Skeletal muscle tissue (tissue), 4 donors: Measurements from ENCODE around the gene CBFB. TPM values are rescaled to one million over a fixed set of nuclear protein-coding genes. Genes with fewer than 3 reads are reported as not detected.
"Not testable (repeated sequence)": the region's sequence is repeated elsewhere in the genome, so short reads cannot be mapped to it uniquely, and the experiment has no call there.

ENCODE experiments used
- H3K27ac ChIP-seq: one replicate; pipeline ENCODE4 v1.7.0; 2013; ENCODE audit warnings: mild to moderate bottlenecking, low read depth, low read length, inconsistent platforms
- H3K27me3 ChIP-seq, 3 donors: one replicate each; pipeline ENCODE4 v1.7.0; 2013; ENCODE audit warnings: low read length in 3 of 3; ENCODE audit not compliant: control insufficient read depth in 3 of 3, insufficient read depth in 3 of 3
- H3K36me3 ChIP-seq, 3 donors: one replicate each; pipeline ENCODE4 v1.7.0; 2013; ENCODE audit warnings: low read length in 3 of 3; ENCODE audit not compliant: control insufficient read depth in 3 of 3, insufficient read depth in 3 of 3
- H3K4me1 ChIP-seq, 3 donors: one replicate each; pipeline ENCODE4 v1.7.0; 2013; ENCODE audit warnings: low read length in 3 of 3, mild to moderate bottlenecking in 3 of 3; ENCODE audit not compliant: control insufficient read depth in 3 of 3, insufficient read depth in 3 of 3
- H3K4me3 ChIP-seq, 3 donors: one replicate each; pipeline ENCODE4 v1.7.0; 2013; ENCODE audit warnings: low read length in 3 of 3
- H3K9ac ChIP-seq, 3 donors: one replicate each; pipeline ENCODE4 v1.7.0; 2013; ENCODE audit warnings: low read length in 3 of 3, mild to moderate bottlenecking in 3 of 3, moderate library complexity in 2 of 3, low read depth in 1 of 3
- H3K9me3 ChIP-seq, 3 donors: one replicate each; pipeline ENCODE4 v1.7.0; 2013; ENCODE audit warnings: low read length in 3 of 3; ENCODE audit not compliant: control insufficient read depth in 3 of 3
- total RNA-seq: library from RNA; depleted of rRNA; stranded (reverse); fragments of >200 nt; gene quantifications from one replicate; pipeline ENCODE4 v1.2.3, GENCODE V29; 2014
- donor health status: Osteomylitis.

The CBFB gene
- total RNA-seq, 1 donor from 2014 or later: 33.9 TPM

GRCh38 chr16:67036323-67036741, 7.4 kb downstream of the CBFB start:
- H3K36me3 ChIP-seq: peaks cover 0 to 2% (median 2%) of the 10 kb centered on the region in 3 donors
- no peaks in the 10 kb centered on the region for H3K27me3 ChIP-seq
- no peak overlapping the region for H3K4me3 ChIP-seq
- H3K4me1 ChIP-seq: peaks cover 5 to 11% (median 5%) of the 10 kb centered on the region in 3 donors
- no peaks in the 10 kb centered on the region for H3K9me3 ChIP-seq
- H3K9ac ChIP-seq: no peak overlapping the region
- H3K27ac ChIP-seq: no peak overlapping the region

- H3K4me3 ChIP-seq: no peak overlapping the region
- H3K27me3 ChIP-seq: no peaks in the 10 kb centered on the region
- no peak overlapping the region for H3K27ac ChIP-seq
- H3K36me3 ChIP-seq: peaks cover 0 to 2% (median 0%) of the 10 kb centered on the region in 3 donors
- no peaks in the 10 kb centered on the region for H3K9me3 ChIP-seq
- H3K4me1 ChIP-seq: peaks cover 2 to 4% (median 3%) of the 10 kb centered on the region in 3 donors
- H3K9ac ChIP-seq: no peak overlapping the region
Observed at GRCh38 chr16:67039260-67040020, 10.5 kb downstream of the CBFB start.

- no peak overlapping the region for H3K4me3 ChIP-seq
Observed at GRCh38 chr16:67040166-67040565, 11.2 kb downstream of the CBFB start.

GRCh38 chr16:67040906-67041305, 12.0 kb downstream of the CBFB start:
- Histone ChIP-seq H3K36me3 (peaks cover 0 to 2% (median 0%) of the 10 kb centered on the region in 3 donors), H3K9ac (no peak overlapping the region)

More at GRCh38 chr16:67040166-67040565, 11.2 kb downstream of the CBFB start:
- Histone ChIP-seq H3K9me3 (no peaks in the 10 kb centered on the region), H3K27me3 (no peaks in the 10 kb centered on the region), H3K36me3 (peaks cover 0 to 2% (median 0%) of the 10 kb centered on the region in 3 donors), H3K9ac (no peak overlapping the region), H3K27ac (no peak overlapping the region), H3K4me1 (no peaks in the 10 kb centered on the region)

GRCh38 chr16:67041520-67041919, 12.6 kb downstream of the CBFB start:
- not testable (repeated sequence) for H3K4me1 ChIP-seq, H3K9me3 ChIP-seq, H3K27me3 ChIP-seq, H3K4me3 ChIP-seq, H3K36me3 ChIP-seq, H3K27ac ChIP-seq, H3K9ac ChIP-seq

More at GRCh38 chr16:67040906-67041305, 12.0 kb downstream of the CBFB start:
- Histone ChIP-seq H3K27ac (no peak overlapping the region), H3K4me1 (no peaks in the 10 kb centered on the region), H3K9me3 (no peaks in the 10 kb centered on the region), H3K4me3 (no peak overlapping the region), H3K27me3 (no peaks in the 10 kb centered on the region)

- Histone ChIP-seq H3K27me3 (no peaks in the 10 kb centered on the region), H3K4me3 (no peak overlapping the region), H3K36me3 (peaks cover 0 to 2% (median 0%) of the 10 kb centered on the region in 3 donors), H3K27ac (no peak overlapping the region), H3K4me1 (no peaks in the 10 kb centered on the region), H3K9me3 (no peaks in the 10 kb centered on the region), H3K9ac (no peak overlapping the region)
Observed at GRCh38 chr16:67043420-67043819, 14.5 kb downstream of the CBFB start.

- H3K36me3 ChIP-seq: peaks cover 0 to 4% (median 0%) of the 10 kb centered on the region in 3 donors
- no peak overlapping the region for H3K4me3 ChIP-seq
- H3K27ac ChIP-seq: no peak overlapping the region
- peaks cover 2 to 4% (median 3%) of the 10 kb centered on the region in 3 donors for H3K4me1 ChIP-seq
- H3K9ac ChIP-seq: no peak overlapping the region
- H3K27me3 ChIP-seq: no peaks in the 10 kb centered on the region
- no peaks in the 10 kb centered on the region for H3K9me3 ChIP-seq
Observed at GRCh38 chr16:67050796-67051195, 21.8 kb downstream of the CBFB start.

- H3K4me1 ChIP-seq: peaks cover 4 to 11% (median 5%) of the 10 kb centered on the region in 3 donors
- no peak overlapping the region for H3K27ac ChIP-seq
- no peak overlapping the region for H3K4me3 ChIP-seq
- no peaks in the 10 kb centered on the region for H3K27me3 ChIP-seq
- no peak overlapping the region for H3K9ac ChIP-seq
- H3K9me3 ChIP-seq: no peaks in the 10 kb centered on the region
- H3K36me3 ChIP-seq: peaks cover 0 to 4% (median 0%) of the 10 kb centered on the region in 3 donors
Observed at GRCh38 chr16:67052399-67052798, 23.4 kb downstream of the CBFB start.

- no peak overlapping the region for H3K27ac ChIP-seq
Observed at GRCh38 chr16:67053767-67054334, 24.9 kb downstream of the CBFB start.

GRCh38 chr16:67054901-67055300, 26.0 kb downstream of the CBFB start:
- Histone ChIP-seq H3K27ac (no peak overlapping the region), H3K4me1 (peaks cover 4 to 11% (median 5%) of the 10 kb centered on the region in 3 donors), H3K9me3 (no peaks in the 10 kb centered on the region), H3K27me3 (no peaks in the 10 kb centered on the region), H3K4me3 (no peak overlapping the region), H3K36me3 (no peaks in the 10 kb centered on the region), H3K9ac (no peak overlapping the region)

More at GRCh38 chr16:67053767-67054334, 24.9 kb downstream of the CBFB start:
- H3K4me1 ChIP-seq: peaks cover 4 to 11% (median 5%) of the 10 kb centered on the region in 3 donors
- no peak overlapping the region for H3K9ac ChIP-seq
- H3K9me3 ChIP-seq: no peaks in the 10 kb centered on the region
- H3K27me3 ChIP-seq: no peaks in the 10 kb centered on the region
- peaks cover 0 to 4% (median 0%) of the 10 kb centered on the region in 3 donors for H3K36me3 ChIP-seq
- H3K4me3 ChIP-seq: no peak overlapping the region
